IPS-18c (cell line): ENCODE results near the gene RAB40B.

ENCODE experiments used
- H3K4me3 ChIP-seq: 2 replicates; pipeline ENCODE4 v1.7.0; 2013; ENCODE audit warnings: low read depth, mild to moderate bottlenecking, low read length, moderate library complexity; ENCODE audit not compliant: insufficient read depth
- H3K9me3 ChIP-seq: one replicate; pipeline ENCODE4 v1.6.1; 2013; ENCODE audit warnings: mild to moderate bottlenecking, low read length, moderate library complexity; ENCODE audit not compliant: control insufficient read depth, insufficient read depth

The RAB40B gene

DNA sequence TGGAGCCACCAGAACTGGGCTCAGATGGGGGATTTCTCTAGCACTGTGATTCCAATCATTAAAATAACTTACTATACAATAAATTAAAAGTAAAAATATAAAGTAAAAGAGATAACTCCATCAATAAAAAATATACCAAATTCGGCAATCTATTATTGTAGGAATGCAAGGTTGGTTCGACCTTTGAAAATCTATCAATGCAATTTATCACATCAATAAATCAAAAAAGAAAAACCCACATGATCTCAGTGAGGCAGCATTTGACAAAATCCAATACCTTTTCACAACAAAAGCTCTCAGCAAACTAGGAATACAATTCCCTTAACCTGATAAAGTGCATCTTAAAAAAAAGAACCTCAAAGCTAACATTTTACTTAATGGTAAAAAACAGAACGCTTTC lies 17.0 kb downstream of the RAB40B start:
- no peak overlapping the region for H3K4me3 ChIP-seq
- H3K9me3 ChIP-seq, result no peaks in the 10 kb centered on the region

DNA sequence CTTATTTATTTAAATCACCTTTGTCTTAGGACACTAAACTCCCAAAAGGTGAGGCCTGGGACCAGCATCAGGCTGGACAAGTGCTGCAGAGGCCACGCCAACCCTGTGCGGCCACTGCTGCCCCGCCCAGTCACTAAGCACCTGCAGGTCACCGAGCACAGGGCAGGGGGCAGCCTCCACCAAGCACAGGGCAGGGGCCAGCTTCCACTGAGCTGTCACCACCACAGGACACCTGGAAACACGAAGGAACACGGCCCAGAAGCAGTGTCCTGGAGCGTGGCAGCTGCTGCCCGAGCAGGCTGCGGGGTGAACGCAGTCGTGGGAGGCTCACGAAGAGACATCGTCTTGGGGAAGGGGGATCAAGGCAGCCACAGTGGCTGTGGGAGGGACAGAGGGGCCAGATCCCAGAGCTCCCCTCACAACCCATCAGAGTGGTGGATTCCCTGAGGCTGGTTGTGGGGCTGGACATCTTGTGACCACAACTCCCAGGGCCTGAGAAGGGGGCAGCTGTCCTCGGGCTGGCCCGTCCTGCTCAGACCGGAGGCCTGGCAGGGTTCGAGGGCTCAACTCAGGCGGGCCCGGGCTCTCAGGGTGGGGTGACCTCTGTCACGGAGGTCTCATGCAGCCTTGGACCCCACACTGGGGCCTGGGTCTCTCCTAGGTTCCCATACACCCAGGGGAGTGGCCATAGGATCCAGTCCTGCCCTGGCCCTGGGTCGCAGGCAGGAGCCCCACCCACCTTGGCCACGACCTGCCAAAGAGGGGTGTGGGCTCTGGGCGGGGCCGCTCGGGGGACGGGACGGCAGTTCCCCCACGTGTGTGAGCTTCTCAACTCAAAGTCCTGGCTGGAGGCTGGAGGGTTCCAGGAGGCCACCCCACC lies 18.7 kb downstream of the RAB40B start:
- H3K9me3 ChIP-seq, result no peaks in the 10 kb centered on the region

DNA sequence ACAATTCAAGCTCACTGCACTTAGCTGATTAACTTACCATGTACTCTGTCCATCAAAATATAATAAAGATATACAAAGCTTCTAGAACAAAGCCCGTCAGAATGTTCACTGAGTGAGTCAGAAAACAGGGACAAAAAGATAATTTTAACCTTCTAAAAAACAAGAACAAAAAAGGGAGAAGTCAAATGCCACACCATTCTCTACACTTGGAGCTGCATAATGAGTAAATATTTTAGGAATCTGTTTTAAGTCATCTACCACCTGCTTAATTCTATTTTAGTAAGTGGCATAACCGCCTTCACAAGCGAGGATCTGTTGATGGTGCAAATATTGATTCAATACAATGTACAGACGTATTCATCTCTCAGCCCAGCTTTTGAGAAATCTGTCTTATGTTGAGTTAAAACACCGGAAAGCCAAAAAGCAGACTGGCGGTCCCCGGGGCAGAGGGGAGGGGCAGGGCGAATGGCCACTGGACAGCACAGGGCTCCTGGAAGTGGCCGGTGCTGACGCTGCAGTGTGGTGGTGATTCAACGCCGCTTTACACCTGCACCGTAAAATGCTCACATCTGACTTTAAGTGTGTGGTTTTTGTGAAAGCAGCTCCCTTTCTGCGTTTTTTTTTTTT lies 20.1 kb downstream of the RAB40B start:
- H3K4me3 ChIP-seq, result no peak overlapping the region

More for the DNA sequence above, 18.7 kb downstream of the RAB40B start:
- no peak overlapping the region for H3K4me3 ChIP-seq

DNA sequence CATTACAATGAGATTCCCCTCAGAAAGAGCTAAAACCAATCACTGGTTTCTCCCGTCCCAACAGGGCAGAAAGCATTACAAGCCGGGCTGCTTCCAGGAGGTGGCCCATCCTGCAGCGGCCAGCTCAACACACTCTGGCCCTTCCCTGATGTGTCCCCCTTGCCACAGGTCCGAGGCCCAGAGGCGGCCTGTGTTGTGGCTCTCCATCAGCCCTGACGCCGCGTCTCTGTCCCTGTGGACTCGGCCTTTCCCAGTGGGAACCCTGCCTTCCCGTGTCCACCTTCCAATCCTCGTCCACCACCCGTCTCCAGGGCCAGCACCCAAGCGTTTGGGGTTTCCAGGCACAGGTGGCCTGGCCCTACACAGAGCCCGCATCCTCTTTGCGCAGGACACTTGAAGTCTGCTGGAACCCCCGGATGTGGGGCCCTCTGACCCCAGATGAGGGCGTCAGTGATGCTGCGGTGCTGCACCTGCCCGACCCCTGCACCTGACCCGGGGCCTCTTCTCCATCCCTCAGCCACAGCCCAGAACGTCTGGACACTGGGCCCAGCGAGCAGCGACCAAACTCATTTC lies 21.1 kb downstream of the RAB40B start:
- Histone ChIP-seq H3K4me3 (no peak overlapping the region), H3K9me3 (no peaks in the 10 kb centered on the region)

More for the DNA sequence above, 20.1 kb downstream of the RAB40B start:
- no peaks in the 10 kb centered on the region for H3K9me3 ChIP-seq

DNA sequence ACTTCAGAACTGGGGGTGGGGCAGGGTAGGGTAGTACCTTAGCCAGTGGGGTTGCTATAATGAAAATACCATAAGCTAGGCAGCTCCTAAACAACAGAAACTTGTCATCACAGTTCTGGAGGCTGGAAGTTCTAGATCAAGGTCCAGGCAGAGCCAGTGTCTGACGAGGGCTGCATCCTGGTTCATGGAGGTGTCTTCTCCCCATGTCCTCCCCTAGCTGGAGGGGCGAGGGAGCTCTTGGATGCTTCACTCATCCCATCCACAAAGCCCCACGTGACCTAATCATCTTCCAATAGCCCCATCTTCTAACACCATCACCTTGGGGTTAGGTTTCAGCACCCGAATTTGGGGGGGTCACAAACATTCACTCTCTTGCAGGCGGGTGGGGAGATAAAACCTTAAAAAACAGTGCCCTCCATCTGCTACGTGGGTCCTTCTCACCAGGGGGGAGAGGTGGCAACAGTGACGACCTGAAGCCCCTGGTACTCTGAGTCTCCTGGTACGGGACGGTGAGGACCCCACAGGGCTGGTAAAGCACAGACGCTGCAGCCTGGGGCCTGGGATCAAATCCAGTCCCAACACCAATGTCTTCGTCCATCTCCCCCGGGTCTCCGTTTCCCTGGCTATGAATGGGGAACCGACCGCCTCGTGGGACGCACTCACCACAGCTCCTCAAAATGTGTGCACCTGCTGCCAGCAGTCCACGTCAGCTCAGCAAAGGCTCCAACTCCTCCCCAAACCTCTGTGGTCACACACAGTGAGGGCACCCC lies 22.8 kb downstream of the RAB40B start:
- no peak overlapping the region for H3K4me3 ChIP-seq
- no peaks in the 10 kb centered on the region for H3K9me3 ChIP-seq

DNA sequence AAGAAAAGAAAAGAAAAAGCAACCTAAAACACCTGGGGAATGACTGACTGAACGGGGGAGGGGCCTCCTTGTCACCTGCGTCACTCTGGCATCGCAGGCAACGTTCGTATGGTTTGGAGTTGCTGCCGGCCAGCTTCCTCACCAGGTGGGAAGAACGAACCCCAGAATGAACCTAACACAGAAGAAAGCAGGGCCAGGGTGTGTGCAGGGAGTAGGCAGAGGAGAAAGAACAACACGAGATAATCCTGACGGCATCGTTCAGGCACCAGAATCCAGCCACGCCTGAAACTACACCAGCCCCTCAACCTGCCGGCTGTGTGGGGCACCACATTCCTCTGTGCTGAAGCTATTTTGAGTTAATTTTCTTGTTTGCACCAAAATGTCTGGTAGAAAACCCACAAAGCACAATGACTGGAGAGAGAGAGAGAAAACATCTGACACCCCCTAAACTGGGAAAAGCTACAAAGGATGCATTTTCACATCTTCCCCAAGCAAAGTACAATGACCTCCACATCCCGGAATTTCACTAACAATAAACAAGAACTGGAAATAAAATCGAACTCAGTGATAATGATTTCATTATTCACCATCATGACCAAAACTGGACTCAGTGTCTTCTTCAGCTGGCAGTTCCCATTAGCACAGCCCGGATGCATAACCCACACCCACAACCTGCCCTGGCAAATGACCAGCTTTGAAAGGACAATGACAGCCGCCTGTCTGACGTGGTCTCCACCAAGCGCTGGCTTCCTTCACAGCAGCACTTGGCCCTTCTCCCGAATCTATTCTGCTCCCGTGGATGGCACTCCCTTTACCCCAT lies 23.6 kb downstream of the RAB40B start:
- Histone ChIP-seq H3K9me3 (no peaks in the 10 kb centered on the region), H3K4me3 (no peak overlapping the region)

DNA sequence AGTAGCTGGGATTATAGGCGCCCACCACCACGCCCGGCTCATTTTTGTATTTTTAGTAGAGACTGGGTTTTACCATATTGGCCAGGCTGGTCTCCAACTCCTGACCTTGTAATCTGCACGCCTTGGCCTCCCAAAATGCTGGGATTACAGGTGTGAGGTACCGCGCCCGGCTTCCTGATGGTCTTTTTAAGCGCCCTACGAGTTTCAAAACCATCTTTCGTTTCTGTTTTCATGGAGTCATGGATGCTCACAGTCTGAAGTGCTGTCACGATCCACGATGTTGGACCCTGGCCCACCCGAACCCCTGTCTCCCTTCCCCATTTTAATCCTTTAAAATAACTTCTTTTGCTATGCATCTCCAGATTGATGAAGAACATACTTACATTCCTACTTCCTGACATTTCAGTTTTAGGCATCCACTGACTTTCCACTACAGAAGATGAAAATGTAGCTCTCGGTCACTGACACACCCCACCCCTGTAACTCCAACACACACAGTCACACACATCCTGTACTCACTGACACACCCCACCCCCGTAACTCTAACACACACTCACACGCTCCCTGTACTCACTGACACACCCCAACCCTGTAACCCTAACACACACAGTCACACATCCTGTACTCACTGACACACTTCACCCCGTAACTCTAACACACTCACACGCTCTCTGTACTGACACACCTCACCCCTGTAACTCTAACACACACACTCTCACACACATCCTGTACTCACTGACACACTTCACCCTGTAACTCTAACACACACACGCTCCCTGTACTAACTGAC lies 27.6 kb downstream of the RAB40B start:
- Histone ChIP-seq H3K9me3 (no peaks in the 10 kb centered on the region), H3K4me3 (no peak overlapping the region)

DNA sequence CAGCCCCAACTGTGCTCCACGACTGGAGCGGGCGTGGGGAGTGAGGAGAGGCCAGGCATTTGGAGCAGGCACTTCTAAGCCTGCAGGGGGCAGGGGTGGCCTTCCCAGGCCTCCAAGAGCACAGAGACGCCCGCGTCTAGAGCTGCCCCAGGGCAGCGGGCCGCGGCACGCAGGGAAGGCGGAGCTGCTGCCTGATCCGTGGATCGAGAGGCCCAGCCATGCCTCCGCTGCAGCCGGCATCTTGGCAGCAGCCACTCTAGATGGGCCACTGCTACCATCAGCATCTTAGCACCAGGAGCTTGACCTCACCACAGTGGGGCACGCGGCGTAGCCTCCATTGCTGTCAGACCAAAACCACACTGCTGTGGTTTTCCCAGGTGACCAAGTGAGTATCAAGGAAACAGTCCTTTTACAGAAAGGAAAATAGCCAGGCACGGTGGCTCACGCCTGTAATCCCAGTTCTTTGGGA lies 29.8 kb downstream of the RAB40B start:
- no peak overlapping the region; the same call in 1 of the 2 replicates for H3K4me3 ChIP-seq

DNA sequence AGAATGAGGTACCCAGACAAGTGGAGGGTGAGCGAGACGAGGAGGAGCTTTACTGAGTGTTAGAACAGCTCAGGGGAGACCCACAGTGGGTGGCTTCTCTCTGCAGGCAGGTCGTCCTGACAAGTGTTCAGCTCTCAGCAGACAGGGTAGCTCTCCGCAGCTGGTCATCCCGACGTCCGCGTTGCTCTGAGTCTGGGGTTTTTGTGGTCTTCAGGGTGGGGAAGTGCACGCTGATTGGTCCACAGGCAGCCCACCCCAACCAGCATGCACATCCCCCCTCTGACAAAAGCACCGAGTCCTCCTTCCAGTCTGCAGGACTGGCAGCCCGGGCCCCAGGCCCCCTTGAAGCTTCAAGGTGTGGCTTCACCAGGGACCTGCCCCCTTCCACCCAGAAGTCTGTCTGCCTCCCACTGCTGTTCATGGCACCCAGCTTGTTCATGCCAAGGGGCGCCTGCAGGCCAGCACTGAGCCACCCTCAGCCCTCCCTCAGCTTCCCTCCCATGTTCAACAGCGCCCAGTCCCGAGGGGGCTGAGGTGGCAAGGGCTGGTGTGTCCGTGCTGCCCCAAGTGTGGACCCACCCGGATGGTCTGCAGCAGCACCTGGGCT lies 30.4 kb downstream of the RAB40B start:
- H3K9me3 ChIP-seq, result no peaks in the 10 kb centered on the region
- no peak overlapping the region for H3K4me3 ChIP-seq

More for the DNA sequence above, 29.8 kb downstream of the RAB40B start:
- H3K9me3 ChIP-seq, result no peaks in the 10 kb centered on the region

DNA sequence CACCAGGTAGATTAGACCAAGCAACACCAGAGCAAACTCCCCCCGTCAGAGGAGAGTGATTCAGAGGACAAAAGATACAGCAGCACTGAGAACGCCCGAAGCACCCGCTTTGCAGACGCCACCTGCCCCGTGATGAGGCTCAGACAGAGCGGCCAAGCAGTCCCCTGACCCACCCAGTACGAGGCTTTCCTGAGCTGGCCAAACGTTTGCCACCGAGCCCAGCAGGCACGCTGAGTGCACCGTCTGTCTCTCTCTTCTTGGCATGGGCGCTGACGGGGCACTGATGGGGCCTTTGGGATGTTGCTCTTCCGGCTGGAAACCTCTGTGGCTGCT lies 30.9 kb downstream of the RAB40B start:
- H3K4me3 ChIP-seq, result no peak overlapping the region

DNA sequence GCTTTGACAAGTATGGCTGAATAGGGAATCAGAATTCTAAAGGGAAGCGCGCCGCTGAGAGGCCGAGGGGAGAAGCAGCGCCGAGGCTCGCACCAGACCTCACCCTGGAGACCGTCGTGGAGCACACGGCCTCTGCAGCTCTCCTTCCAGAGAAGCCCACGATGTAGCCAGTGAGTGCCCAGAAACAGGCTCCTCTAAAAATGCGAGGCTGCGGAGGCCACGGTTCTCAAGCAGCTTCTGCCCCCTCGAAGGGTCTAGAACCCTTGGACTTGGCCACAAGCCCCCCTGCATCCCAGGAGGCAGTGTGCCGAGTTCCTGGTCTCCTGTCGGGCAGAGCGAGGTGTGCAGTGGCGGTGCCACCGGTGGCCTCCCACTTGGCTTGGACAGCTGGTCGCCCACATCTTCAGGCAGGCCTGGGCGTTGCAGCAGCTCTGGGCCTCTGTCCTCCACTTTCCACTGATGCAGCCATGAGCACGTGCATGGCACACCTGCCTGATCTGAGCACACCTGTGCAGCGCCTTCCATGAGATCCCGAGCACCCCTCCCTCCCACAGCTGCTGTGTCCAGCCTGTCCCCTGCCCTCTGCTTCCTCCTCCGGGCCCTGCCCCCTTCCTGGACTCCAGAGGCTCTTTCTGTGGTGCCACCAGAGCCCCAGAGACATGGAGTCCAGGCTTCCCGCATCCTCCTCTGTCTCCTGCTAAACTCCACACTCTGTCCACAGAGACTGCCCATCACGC lies 31.4 kb downstream of the RAB40B start:
- H3K4me3 ChIP-seq, result no peak overlapping the region
- no peaks in the 10 kb centered on the region for H3K9me3 ChIP-seq

More for the DNA sequence above, 30.9 kb downstream of the RAB40B start:
- H3K9me3 ChIP-seq, result no peaks in the 10 kb centered on the region

DNA sequence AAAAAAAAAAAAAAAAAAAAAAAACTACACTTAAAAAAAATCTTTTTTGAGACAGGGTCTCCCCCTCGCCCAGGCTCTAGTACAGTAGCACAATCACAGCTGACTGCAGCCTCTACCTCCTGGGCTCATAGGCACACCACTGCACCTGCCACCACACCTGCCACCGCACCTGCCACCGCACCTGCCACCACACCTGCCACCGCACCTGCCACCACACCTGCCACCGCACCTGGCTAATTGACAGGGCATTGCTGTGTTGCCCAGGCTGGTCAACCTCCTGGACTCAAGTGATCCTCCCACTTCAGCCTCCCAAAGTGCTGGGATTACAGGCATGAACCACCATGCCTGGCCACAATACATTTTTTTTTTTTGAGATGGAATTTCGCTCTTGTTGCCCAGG lies 32.6 kb downstream of the RAB40B start:
- H3K4me3 ChIP-seq, result no peak overlapping the region

DNA sequence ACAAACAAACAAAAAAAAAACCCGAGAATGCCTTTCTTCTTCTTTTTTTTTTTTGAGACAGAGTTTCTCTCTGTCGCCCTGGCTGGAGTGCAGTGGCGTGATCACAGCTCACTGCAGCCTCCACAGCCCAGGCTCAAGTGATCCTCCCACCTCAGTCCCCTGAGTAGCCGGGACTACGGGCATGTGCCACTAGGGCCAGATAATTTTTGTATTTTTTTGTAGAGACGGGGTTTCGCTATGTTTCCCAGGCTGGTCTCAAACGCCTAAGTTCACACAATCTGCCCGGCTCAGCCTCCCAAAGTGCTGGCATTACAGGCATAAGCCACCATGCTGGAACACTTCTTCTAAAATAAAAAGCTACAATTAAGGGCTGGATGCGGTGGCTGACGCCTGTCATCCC lies 33.3 kb downstream of the RAB40B start:
- no peak overlapping the region for H3K4me3 ChIP-seq
- no peaks in the 10 kb centered on the region for H3K9me3 ChIP-seq

More for the DNA sequence above, 32.6 kb downstream of the RAB40B start:
- H3K9me3 ChIP-seq, result no peaks in the 10 kb centered on the region

DNA sequence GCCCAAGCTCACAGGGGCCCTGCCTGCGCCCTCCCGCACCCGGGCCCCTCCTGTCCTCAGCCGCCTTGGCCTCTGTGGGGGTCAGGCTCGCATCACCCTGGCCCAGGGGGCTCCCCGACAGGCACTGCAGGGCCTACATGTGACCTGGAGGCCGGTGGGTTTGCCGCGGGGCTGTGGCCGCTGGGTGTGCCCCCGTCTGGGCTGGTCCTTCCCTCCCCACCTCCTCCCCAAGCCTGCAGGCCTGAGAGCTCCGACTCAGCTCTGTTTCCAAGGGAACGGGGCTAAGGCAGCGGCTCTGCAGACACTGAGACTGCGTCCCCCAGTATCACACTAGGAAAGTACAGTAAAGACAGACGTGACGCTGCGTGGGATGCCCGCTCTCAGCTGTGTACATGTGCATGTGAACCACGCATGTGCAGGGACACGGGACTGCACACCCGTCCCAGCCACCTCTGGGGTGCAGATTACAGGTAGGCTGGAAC lies 33.8 kb downstream of the RAB40B start:
- Histone ChIP-seq H3K9me3 (no peaks in the 10 kb centered on the region), H3K4me3 (no peak overlapping the region; the same call in 1 of the 2 replicates)

DNA sequence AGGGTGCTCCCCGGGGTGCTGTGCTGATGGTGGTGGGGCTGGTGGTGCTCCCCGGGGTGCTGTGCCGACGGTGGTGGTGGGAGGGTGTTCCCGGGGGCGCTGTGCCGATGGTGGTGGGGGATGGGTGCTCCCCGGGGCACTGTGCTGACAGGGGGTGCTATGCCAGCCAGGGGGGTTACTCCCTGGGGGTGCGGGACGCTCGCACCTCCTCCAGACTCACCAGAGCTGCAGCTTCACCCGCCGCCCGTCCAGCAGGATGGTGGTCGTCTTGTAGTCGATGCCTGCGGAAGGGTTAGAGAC lies 34.3 kb downstream of the RAB40B start:
- no peaks in the 10 kb centered on the region for H3K9me3 ChIP-seq
- H3K4me3 ChIP-seq, result no peak overlapping the region
